Kidney (tissue), 14 donors: ENCODE measurements around the gene HOXC11. TPM values are rescaled to one million over a fixed set of nuclear protein-coding genes. Genes with fewer than 3 reads are reported as not detected.

Experiments
- DNase-seq, 5 donors: peaks; one replicate each; pipeline ENCODE4 v3.0.0-alpha.2; 2013 to 2020
- FAIRE-seq: peaks from 2 replicates; lab custom pipeline; 2012; peaks lifted over from hg19 to GRCh38; lab: Jason Lieb, UNC
- H3K27ac ChIP-seq, 2 donors: one replicate each; pipeline ENCODE4 v1.7.0; 2013; ENCODE audit warnings: low read depth in 2 of 2, low read length in 2 of 2, inconsistent platforms in 1 of 2
- H3K27me3 ChIP-seq: one replicate; pipeline ENCODE4 v1.7.1; 2013; ENCODE audit warnings: low read length, inconsistent platforms; ENCODE audit not compliant: control insufficient read depth, insufficient read depth
- H3K36me3 ChIP-seq, 3 donors: one replicate each; pipeline versions ENCODE4 v1.7.0 to v1.7.1; 2013; ENCODE audit warnings: low read length in 3 of 3, control low read depth in 1 of 3, inconsistent platforms in 1 of 3; ENCODE audit not compliant: insufficient read depth in 3 of 3, control insufficient read depth in 2 of 3
- H3K4me1 ChIP-seq, 3 donors: one replicate each; pipeline versions ENCODE4 v1.7.0 to v1.7.1; 2013; ENCODE audit warnings: low read length in 3 of 3, inconsistent platforms in 1 of 3, low read depth in 1 of 3; ENCODE audit not compliant: control insufficient read depth in 2 of 3, insufficient read depth in 2 of 3
- H3K4me3 ChIP-seq, 3 donors: one replicate each; pipeline versions ENCODE4 v1.7.0 to v1.8.1; 2013; ENCODE audit warnings: low read length in 3 of 3, control low read depth in 1 of 3, inconsistent platforms in 1 of 3
- H3K9ac ChIP-seq, 3 donors: one replicate each; pipeline versions ENCODE4 v1.7.0 to v1.7.1; 2013; ENCODE audit warnings: low read length in 3 of 3, control low read depth in 1 of 3, inconsistent platforms in 1 of 3
- H3K9me3 ChIP-seq, 3 donors: one replicate each; pipeline versions ENCODE4 v1.7.0 to v1.7.1; 2013; ENCODE audit warnings: low read length in 3 of 3, control low read depth in 1 of 3, inconsistent platforms in 1 of 3; ENCODE audit not compliant: control insufficient read depth in 2 of 3, insufficient read depth in 1 of 3
- CTCF ChIP-seq: IDR thresholded peaks from 3 replicates; pipeline ENCODE4 v1.5.1; 2012; ENCODE audit warnings: mild to moderate bottlenecking, moderate library complexity, borderline replicate concordance; ENCODE audit not compliant: insufficient read depth; ENCODE audit errors: extremely low read depth
- intact Hi-C: fragments of 100-400 bp; cut with DNase I; formaldehyde crosslinking; loops from one replicate; pipeline ENCODE4 v1.11.1; 2022
- polyA plus RNA-seq: library from polyadenylated mRNA; stranded (reverse); fragments of 350-450 nt; fragmentation: Illumina TruSeq; extraction: RNeasy Lipid Tissue Mini Kit (QIAGEN cat#74804); gene quantifications from one replicate; pipeline ENCODE4 v1.2.3, GENCODE V29; 2014; ENCODE audit warnings: low read depth, low replicate concordance; ENCODE audit not compliant: insufficient read depth
- total RNA-seq: library from RNA; stranded (reverse); fragmentation: NEBNext Ultra II Directional; extraction: Animal tissue kit (Norgen Biotek cat#: 25700); gene quantifications from one replicate; pipeline ENCODE4 v1.2.1, GENCODE V29; 2021
- donor health status: control.
- donor health status: control.
- donor health status: control.
- donor health status: control.
- donor health status: control.
- donor health status: DM: yes; HTN: yes; CAD: no.
- donor health status: Normal renal cell carcinoma (clear cell type).

The HOXC11 gene
- total and polyA plus RNA-seq, 2 donors from 2014 or later, result 0.75 to 1.4 TPM

DNA sequence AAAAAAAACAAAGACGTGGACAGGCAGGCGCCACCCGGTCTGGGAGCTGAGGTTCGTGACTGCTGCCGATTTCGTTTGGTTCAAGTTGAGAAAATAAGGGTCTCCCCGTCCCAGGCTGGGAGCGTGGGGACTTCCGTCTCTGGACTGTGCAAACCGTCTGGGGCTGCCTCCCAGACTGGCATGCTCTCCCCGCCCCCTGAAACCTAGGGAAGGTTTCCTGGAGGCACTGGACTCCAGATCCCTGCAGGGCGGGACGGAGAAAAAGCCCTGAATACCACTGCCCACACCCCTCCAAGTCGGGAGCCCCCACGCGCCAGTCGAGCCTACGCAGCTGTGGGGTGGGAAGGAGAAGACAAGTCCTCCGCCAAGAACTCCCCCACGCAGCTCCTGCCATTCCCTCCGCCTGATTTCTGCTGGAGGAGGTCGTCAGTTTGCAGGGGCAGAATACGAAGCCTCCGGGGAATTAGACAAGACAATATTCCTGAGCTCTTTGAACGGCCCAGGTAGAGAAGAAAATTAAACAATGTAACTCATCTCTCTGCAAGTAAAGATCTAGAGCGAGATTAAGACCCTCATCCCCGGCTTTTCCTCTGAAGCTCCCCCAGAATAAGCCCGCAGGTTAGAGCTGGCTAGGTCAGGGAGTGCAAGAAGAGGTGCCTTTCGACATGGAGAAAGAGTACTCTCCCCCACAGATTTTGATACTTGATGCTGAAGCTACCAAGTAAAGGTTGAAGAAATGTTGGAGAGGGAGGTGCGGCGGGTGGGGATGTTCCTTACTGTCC, 44.7 kb upstream of the HOXC11 start:
- DNase-seq (peak in 2 of 5 donors; percentile 56 to 58), FAIRE-seq (no peak)
- intact Hi-C loops, result no loop called here
- no peaks in the 10 kb centered on the region for H3K4me1 ChIP-seq
- no peak for TF ChIP-seq CTCF
- H3K9ac ChIP-seq, result no peak overlapping the region
- H3K27me3 ChIP-seq, result peaks cover 90% of the 10 kb centered on the region
- H3K36me3 ChIP-seq, result no peaks in the 10 kb centered on the region
- no peak overlapping the region for H3K4me3 ChIP-seq
- H3K9me3 ChIP-seq, result no peaks in the 10 kb centered on the region
- H3K27ac ChIP-seq, result no peak overlapping the region

- Histone ChIP-seq H3K27ac (no peak overlapping the region), H3K9ac (no peak overlapping the region), H3K4me3 (no peak overlapping the region), H3K27me3 (peaks cover 96% of the 10 kb centered on the region), H3K36me3 (no peaks in the 10 kb centered on the region), H3K4me1 (no peaks in the 10 kb centered on the region), H3K9me3 (no peaks in the 10 kb centered on the region)
- no peak for TF ChIP-seq CTCF
- no peak for DNase-seq
- no peak for FAIRE-seq
- intact Hi-C loops, result no loop called here
Measured at GRCh38 chr12:53929527-53929926, 43.4 kb upstream of the HOXC11 start.

DNA sequence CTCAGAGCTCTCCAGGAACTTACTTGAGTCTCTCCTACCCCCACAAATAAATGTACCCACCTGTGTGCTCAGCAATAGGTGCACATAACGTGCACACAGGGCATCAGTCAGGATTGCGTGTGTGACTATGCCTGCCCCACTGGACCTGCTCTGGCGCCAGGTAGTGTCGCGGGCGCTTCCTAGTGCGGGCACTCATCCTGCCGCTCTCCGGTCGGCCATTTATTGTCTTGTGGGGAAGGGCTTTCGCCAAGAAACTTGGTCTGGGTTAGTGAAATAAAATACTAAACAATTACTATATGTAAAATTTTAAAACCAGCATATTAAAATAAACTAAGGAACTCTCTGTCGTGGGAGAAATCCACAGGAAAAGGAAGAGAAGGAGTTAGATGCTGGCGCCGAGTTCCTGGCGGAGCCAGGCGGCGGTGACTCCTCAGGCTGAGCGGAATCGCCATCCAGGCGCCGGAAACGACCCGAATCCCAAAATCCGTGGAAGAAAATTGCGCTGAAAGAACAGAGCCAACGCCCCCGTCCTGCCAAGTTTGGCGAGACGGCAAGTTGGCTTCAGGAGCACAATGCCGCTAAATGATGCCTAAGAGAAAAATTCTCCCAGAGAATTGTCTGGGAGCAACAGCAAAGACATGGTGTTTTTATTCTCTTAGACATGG, 42.2 kb upstream of the HOXC11 start:
- DNase-seq, result peak in 1 of 5 donors; percentile 44
- no peak for FAIRE-seq
- TF ChIP-seq CTCF, result no peak

More for the DNA sequence above, 42.2 kb upstream of the HOXC11 start:
- H3K27ac ChIP-seq, result no peak overlapping the region
- no peak overlapping the region for H3K9ac ChIP-seq
- no peaks in the 10 kb centered on the region for H3K36me3 ChIP-seq
- H3K9me3 ChIP-seq, result no peaks in the 10 kb centered on the region
- no peaks in the 10 kb centered on the region for H3K4me1 ChIP-seq
- intact Hi-C loops, result no loop called here
- H3K27me3 ChIP-seq, result peaks cover 97% of the 10 kb centered on the region
- H3K4me3 ChIP-seq, result no peak overlapping the region
